GM11168 (cell line): Measurements from ENCODE around the gene RTF1.
"Not testable (repeated sequence)": the region's sequence is repeated elsewhere in the genome, so short reads cannot be mapped to it uniquely, and the experiment has no call there.

Experiments used
- in situ Hi-C: fragments of 300-500 bp; cut with MboI; formaldehyde crosslinking; loops from one replicate; pipeline ENCODE4 v1.12.0; 2022; ENCODE audit warnings: low sequenced_read_pairs; ENCODE audit not compliant: unreplicated experiment

Gene RTF1

GRCh38 chr15:41416742-41417417 lies at the start of gene RTF1:
Gene RTF1, plus strand, starts transcription at chr15:41417095. Its CDS starts 21 bp downstream, at chr15:41417116.
- in situ Hi-C loops: no loop called here

- in situ Hi-C loops: no loop called here
These were observed 49.5 kb upstream of the RTF1 start for GRCh38 chr15:41367418-41367817.

- in situ Hi-C loops: no loop called here
These were observed 38.9 kb upstream of the RTF1 start for GRCh38 chr15:41377978-41378377.

GRCh38 chr15:41383974-41384749 lies 32.7 kb upstream of the RTF1 start:
- in situ Hi-C loops: not testable (repeated sequence)

GRCh38 chr15:41387646-41388045 lies 29.2 kb upstream of the RTF1 start:
- in situ Hi-C loops: no loop called here

- in situ Hi-C loops: no loop called here
These were observed 24.2 kb upstream of the RTF1 start for GRCh38 chr15:41392659-41393058.

- in situ Hi-C loops: no loop called here
These were observed 22.0 kb upstream of the RTF1 start for GRCh38 chr15:41394924-41395323.

GRCh38 chr15:41396111-41396510 lies 20.8 kb upstream of the RTF1 start:
- in situ Hi-C loops: no loop called here

- in situ Hi-C loops: no loop called here
These were observed 15.0 kb upstream of the RTF1 start for GRCh38 chr15:41401904-41402267.

GRCh38 chr15:41407341-41407740 lies 9.6 kb upstream of the RTF1 start:
- in situ Hi-C loops: no loop called here

GRCh38 chr15:41408234-41408641 lies 8.7 kb upstream of the RTF1 start:
- in situ Hi-C loops: no loop called here

- in situ Hi-C loops: no loop called here
These were observed 5.9 kb upstream of the RTF1 start for GRCh38 chr15:41411031-41411430.

GRCh38 chr15:41411441-41411840 lies 5.5 kb upstream of the RTF1 start:
- in situ Hi-C loops: no loop called here

GRCh38 chr15:41416128-41416741 lies 660 bp upstream of the RTF1 start:
- in situ Hi-C loops: no loop called here

GRCh38 chr15:41417418-41418195 lies 712 bp downstream of the RTF1 start:
- in situ Hi-C loops: no loop called here

GRCh38 chr15:41423979-41424659 lies 7.2 kb downstream of the RTF1 start:
- in situ Hi-C loops: no loop called here

- in situ Hi-C loops: no loop called here
These were observed 7.9 kb downstream of the RTF1 start for GRCh38 chr15:41424809-41425208.

- in situ Hi-C loops: not testable (repeated sequence)
These were observed 9.0 kb downstream of the RTF1 start for GRCh38 chr15:41425907-41426306.

GRCh38 chr15:41429003-41429890 lies 12.4 kb downstream of the RTF1 start:
- in situ Hi-C loops: no loop called here
